GM13976 (cell line): Measurements from ENCODE around the gene ME3.

ENCODE experiments used
- DNase-seq: peaks from one replicate; pipeline ENCODE4 v3.0.0; 2012; ENCODE audit warnings: low spot score
- in situ Hi-C: fragments of 300-500 bp; cut with MboI; formaldehyde crosslinking; loops from one replicate; pipeline ENCODE4 v1.12.0; 2022; ENCODE audit warnings: low sequenced_read_pairs, mixed read lengths, inconsistent platforms; ENCODE audit not compliant: unreplicated experiment
- TF ChIP-seq, protein P1 (sequence below): IDR thresholded peaks from 2 replicates; pipeline ENCODE4 v1.5.1; 2012; ENCODE audit warnings: borderline replicate concordance, mild to moderate bottlenecking; ENCODE audit not compliant: insufficient read depth; ENCODE audit errors: extremely low read depth, missing control alignments, control extremely low read depth

The ME3 gene

DNA sequence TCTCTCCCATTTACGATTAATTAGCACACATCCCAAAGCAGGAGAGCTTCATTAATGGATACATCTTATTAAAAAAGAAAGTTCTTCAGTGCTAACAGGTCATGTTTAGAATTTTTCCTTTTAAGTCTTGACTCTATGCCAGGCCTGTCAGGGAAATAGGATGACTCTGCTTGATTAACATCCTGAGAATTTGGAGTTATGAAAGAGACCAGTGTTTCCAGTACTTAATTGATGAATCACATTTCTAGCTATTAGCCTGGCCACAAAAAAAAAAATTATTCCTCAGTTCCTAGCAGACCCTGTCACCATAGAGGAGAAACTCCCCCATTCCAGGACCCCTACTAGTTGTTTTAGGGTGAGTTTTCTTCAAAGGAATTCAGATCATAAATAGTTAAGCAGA, 23.6 kb upstream of the ME3 start:
- DNase-seq = no peak
- TF ChIP-seq, protein P1, sequence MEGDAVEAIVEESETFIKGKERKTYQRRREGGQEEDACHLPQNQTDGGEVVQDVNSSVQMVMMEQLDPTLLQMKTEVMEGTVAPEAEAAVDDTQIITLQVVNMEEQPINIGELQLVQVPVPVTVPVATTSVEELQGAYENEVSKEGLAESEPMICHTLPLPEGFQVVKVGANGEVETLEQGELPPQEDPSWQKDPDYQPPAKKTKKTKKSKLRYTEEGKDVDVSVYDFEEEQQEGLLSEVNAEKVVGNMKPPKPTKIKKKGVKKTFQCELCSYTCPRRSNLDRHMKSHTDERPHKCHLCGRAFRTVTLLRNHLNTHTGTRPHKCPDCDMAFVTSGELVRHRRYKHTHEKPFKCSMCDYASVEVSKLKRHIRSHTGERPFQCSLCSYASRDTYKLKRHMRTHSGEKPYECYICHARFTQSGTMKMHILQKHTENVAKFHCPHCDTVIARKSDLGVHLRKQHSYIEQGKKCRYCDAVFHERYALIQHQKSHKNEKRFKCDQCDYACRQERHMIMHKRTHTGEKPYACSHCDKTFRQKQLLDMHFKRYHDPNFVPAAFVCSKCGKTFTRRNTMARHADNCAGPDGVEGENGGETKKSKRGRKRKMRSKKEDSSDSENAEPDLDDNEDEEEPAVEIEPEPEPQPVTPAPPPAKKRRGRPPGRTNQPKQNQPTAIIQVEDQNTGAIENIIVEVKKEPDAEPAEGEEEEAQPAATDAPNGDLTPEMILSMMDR = no peak
- in situ Hi-C loops = no loop called here

DNA sequence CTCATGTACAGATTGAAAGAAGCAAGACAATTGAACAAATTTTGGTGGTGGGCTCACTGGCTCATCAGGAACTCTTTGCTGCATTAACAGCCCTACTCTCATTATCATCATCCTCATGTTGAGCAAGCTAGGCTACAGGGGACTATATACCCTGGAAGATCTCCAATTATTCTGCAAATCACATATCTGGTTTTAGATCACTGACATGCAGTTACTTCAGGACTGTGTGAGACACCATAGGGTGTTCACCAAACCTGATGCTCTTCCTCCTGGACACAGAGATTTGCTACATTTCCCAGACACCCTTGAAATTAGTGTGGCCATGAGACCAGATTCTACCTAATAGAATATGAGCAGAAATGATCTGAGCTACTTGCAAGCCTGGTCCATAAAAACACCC, 23.0 kb upstream of the ME3 start:
- in situ Hi-C loops = no loop called here
- TF ChIP-seq, protein P1 = no peak
- DNase-seq = no peak

DNA sequence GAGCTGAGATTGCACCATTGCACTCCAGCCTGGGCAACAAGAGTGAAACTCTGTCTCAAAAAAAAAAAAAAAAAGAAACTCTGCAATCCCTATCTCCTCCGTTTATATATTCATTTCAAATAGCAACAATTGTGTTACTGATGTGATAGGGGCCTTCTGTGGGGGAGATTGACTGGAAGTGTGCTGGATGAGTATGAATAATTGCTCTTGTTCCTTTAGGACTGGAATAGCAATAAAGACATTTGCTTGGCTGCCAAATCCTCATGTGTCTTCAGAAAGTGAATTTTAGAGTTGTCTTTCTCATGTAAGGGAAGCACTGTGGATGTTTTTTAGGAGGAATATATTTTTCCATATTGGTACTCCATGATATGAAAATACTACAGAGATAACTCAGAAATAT, 21.1 kb upstream of the ME3 start:
- DNase-seq = no peak
- in situ Hi-C loops = no loop called here

DNA sequence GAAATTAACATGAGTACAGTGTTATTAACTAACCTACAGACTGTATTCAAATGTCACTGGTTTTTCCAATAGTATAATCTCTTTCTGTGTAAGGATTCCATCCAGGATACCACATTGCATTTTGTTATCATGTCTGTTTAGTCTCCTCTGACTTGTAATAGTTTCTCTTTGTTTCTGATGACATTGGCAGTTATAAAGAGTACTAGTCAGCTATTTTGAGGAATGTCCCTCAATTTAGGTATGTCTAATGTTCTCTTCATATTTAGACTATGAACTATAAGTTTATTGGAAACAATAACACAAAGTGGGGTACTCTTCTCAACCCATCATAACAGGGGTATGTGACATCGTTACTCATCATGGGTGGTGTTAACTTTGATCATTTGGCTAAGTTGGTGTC, 20.3 kb upstream of the ME3 start:
- in situ Hi-C loops = no loop called here
- DNase-seq = no peak
- TF ChIP-seq, protein P1 = no peak

More for the DNA sequence above, 21.1 kb upstream of the ME3 start:
- TF ChIP-seq, protein P1 = no peak

DNA sequence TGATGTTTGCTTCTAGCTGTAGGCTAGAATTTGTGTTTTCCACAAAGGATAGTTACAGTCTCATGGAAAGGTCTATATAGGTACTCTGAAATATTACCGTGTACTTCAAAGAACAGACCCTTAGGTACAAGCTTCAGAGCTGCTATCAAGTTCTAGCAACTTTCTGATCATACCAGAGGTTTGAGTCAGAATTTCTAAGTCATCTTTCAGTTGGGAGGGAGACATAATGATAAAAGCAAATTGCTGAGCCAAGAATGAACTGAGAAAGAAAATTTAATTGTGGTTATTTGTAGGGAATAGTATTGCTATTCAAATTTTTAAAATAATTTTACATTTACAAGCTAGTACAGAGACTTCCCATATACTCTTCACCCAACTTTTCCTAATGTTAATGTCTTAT, 19.9 kb upstream of the ME3 start:
- in situ Hi-C loops = no loop called here
- no peak for DNase-seq

DNA sequence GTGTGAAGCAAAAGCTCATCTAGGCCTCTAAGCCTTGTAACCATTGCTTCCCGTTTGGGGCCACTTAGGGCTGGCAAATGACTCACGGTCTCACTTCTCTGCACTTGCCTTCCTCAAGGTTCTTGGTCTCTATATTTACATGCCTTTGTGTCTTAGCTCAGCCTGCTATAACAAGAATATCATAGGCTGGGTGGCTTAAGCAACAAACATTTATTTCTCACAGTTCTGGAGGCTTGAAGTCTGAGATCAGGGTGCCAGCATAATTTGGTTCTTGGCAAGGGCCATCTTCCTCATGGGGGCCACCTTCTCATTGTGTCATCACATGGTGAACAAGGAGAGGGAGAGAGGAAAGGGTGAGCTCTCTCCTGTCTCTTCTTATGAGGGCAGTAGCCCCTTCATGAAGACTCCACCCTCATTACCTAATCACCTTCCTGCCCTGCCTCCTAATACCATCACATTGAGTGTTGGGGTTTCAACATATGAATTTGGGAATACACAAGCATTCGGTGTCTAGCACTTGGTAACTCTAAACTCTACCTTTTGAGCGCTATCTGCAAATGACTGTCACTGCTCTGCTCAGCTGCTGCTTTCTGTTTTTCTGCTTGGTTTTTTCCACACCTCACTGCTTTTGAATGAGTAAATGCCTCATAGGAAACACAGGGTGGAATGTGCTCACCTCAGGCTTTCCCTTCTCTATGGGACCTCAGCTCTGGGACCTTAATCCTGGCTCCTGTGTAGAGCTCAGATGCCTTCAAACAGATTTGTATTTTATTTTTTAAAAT, 16.2 kb upstream of the ME3 start:
- DNase-seq = no peak
- TF ChIP-seq, protein P1 = no peak
- in situ Hi-C loops = no loop called here

More for the DNA sequence above, 19.9 kb upstream of the ME3 start:
- TF ChIP-seq, protein P1 = no peak

DNA sequence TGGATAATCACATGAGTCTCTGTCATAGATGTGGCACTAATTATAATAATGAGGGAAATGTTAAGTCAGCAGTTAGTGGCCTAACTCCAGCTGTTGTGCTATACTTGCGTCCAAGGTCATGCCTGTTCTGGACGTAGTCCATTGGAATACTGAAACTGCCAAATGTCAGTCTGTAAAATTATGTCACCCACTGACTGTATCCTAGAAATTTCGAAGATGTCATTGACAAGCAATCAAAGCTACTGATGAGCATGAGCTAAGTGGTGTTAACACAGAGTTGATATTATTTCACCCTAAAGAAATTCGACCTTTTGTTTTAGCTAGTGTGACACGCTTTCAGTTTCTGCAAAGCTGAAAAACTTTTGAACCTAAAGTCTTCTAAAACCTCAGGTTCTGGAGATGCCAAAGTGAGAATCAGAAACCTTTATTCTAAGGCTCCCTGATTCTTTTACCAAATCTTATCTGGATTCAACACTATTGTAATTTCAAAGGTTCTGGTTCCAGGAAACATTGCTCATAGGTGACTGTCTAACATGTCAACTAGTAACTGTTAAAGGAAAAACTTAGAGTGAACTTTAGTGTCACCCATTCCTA, 14.9 kb upstream of the ME3 start:
- DNase-seq = no peak
- in situ Hi-C loops = no loop called here
- TF ChIP-seq, protein P1 = no peak
